Ovary (tissue), 3 donors: ENCODE results near the gene ITGB6.

Experiments
- EP300 ChIP-seq: sonication (generic); formaldehyde crosslinking; IDR thresholded peaks from one replicate; pipeline ENCODE4 v1.6.1; 2017; ENCODE audit warnings: antibody characterized with exemption
- POLR2A ChIP-seq: fragments of 450-650 bp; IDR thresholded peaks from one replicate; pipeline ENCODE4 v1.6.1; 2017; ENCODE audit warnings: antibody characterized with exemption, mild to moderate bottlenecking, moderate library complexity
- TF ChIP-seq, protein P1 (sequence below), 3 donors: fragments of 450-650 bp in 2 of 3; fragments of 200-600 bp in 1 of 3; IDR thresholded peaks; one replicate each; pipeline versions ENCODE4 v1.5.1 to v1.8.0; 2016 to 2022; ENCODE audit warnings: antibody characterized with exemption in 3 of 3, mild to moderate bottlenecking in 1 of 3
- donor health status: DM: no; HTN: no; CAD: no.

GRCh38 chr2:160169988-160170387, 30.1 kb downstream of the ITGB6 start:
- no peak for TF ChIP-seq POLR2A
- TF ChIP-seq, protein P1, sequence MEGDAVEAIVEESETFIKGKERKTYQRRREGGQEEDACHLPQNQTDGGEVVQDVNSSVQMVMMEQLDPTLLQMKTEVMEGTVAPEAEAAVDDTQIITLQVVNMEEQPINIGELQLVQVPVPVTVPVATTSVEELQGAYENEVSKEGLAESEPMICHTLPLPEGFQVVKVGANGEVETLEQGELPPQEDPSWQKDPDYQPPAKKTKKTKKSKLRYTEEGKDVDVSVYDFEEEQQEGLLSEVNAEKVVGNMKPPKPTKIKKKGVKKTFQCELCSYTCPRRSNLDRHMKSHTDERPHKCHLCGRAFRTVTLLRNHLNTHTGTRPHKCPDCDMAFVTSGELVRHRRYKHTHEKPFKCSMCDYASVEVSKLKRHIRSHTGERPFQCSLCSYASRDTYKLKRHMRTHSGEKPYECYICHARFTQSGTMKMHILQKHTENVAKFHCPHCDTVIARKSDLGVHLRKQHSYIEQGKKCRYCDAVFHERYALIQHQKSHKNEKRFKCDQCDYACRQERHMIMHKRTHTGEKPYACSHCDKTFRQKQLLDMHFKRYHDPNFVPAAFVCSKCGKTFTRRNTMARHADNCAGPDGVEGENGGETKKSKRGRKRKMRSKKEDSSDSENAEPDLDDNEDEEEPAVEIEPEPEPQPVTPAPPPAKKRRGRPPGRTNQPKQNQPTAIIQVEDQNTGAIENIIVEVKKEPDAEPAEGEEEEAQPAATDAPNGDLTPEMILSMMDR (IDR thresholded peaks at IDR 0.05), result no peak
- TF ChIP-seq EP300, result no peak
